KG1 (cell line): Measurements from ENCODE around the gene PGC.

Experiments
- DNase-seq: peaks from one replicate; lab custom pipeline; 2025; lab: John Stamatoyannopoulos, UW

PGC gene

DNA sequence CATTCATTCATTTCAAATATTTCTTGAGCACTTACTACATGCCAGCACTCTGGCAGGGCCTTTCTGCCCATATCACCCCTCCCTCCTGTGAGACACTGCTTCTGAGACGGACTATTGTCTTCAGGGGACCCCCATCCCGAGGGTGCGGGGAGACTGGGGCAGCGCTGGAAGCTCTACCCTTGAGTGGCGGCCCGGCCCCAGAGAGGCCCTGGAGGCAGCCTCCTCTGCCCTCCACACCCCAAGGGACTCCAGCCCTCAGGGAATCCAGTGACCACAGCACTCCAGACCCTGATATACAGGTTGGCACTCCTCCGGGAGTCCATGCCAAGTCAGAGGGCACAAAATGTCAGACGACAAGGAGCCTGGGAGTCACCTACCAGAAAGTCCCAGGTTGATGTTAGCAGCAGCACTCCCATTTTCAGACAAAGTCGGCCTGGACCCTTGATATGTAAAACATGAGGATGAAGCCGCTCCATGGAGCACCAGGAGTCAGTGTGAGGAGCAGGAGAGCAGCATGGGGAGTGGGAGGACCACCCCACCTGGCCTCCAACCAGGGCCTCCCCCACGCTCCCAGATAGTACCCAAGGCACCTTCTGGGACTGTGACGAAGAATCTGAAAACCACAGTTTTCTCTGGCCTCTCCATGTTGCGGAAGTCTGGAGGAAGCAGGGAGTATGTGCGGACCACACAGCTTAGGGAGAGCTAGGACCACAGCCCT is 32.5 kb downstream of the PGC start:
- DNase-seq = no peak

DNA sequence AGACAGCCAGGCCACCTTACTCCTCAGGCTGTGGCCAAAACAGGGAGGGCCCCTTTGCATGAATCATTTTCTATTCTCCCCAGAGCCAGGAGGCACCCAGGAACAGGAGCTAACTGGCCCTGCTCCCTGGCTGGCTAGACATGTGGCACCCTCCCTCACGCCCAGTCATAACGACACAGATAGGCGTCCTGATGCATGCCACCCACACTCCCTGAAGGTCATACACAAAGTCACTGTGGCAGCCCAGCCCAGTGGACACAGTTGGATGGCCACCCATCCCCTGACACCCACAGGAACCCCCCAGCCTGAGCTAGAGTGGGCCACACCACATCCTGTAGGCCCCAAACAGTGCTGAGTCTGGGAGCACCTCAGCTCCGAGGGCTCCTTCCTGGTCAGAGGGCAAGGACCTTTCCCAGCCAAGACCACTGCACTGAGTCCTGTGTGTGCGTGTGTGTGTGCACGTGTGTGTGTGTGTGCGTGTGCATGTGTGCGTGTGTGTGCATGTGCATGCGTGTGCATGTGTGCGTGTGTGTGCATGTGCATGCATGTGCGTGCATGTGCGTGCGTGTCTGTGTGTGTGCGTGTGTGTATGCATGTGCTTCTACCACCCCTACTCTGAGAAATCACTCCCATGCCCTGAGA is 33.4 kb downstream of the PGC start:
- no peak for DNase-seq

DNA sequence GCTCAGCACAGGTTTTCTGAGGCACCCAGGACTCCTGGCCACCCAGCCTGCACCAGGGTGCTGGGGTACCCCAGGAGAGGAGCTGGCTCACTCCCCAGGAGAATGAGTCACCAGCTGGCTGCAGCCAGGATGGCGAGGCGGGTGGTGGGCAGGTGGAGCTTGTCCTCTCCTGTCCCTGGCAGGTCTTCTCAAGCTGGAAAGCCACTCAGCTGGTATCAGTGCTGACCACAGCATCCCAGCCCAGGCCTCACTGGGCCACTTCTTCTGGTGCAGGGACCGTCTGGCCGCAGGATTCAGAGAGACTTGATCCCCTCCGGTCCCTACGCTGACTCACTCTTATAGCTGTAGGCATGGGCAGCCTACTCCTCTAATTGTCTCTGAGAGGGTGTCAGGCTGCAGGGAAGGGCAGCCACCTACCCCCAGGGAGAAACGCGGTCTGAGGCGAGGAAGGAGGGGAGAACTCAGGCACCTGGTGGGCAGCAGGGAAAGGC is 34.0 kb downstream of the PGC start:
- DNase-seq = no peak

DNA sequence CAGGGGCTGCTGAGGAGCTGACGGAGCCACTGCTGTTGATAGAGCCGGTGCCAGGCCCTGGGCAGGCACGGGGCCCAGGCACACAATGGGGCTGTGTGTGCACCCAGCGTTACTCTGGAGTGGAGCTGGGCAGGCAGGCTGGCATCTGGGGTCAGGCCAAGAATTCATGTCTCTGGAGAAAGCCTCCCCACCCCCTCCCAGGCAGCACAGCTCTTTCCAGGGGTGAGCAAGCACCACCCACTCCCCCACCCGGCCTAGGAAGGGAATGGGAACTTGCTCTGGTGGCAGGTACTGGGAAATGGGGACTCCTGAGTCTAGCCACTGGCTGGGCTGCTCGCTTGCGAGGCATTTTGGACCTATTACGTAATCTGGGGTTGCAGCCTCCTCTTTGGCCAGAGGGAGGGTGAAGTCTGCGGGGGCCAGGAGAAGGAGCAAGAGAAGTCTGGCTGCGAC is 34.5 kb downstream of the PGC start:
- DNase-seq = no peak

DNA sequence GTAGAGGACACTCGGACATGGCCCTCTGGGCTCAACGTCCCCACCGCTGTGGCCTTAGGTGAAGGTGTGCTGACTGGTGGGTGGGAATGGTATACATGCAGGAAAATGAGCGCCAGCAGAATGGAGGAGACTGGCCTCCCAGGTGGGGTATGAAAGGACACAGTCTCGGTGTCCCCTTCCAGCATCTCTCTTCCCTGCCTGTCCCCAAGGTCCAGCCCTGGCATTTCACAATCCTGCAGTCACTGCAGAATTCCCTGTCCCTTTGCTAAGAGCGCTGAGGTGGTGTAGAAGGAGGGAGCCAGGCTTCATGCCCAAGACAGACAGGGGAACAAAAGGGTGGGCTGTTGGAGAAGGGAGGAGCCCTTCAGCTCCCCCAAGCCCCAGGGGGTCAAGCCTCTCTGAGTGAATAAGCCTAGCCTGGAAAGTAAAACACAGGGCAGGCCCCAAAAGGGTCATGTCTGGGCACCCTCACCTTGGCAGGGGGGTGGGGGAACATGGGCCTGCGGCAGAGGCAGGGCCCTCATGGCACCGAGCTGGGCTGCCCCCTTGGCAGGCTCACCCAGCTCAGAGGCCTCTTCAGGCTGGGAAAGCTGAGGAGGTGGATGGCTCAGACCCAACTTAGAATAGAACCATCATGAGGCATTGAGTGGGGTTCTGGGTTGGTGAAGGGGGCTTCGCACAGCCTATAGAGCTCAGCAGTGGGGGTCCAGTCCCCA is 35.7 kb downstream of the PGC start:
- DNase-seq = no peak

DNA sequence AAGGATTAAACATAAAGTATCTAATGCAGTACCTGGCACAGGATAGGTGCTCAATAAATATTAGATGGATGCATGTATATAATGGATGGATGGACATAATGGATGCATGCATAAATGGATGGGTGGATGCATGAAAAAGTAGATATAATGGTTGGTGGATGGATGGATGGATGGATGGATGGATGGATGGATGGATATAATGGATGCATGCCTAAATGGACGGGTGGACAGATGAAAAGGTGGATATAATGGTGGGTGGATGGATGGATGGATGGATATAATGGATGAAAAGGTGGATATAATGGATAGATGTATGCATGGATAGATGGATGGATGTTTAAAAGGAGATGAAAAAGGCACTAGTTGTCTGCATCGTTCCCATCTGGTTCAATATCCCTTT is 37.8 kb downstream of the PGC start:
- no peak for DNase-seq

DNA sequence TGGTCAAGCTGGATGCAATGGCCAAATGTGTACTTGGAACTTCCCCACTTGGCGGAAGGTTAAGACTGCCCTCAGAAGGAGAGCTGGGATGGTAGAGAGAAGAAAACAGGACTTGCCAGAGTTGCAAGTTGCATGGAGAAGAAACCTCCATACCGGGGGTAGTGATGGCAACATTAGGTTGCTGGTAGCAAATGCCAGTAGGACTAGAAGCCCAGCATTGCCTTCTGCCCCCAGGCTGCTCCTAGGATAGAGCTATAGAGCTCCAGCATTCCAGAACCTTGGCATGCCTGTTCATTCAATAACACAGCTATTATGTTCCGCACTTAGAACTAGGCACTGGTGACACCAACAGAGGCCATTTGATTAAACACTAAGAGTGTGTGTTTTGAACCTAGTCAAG is 38.3 kb downstream of the PGC start:
- DNase-seq = no peak

DNA sequence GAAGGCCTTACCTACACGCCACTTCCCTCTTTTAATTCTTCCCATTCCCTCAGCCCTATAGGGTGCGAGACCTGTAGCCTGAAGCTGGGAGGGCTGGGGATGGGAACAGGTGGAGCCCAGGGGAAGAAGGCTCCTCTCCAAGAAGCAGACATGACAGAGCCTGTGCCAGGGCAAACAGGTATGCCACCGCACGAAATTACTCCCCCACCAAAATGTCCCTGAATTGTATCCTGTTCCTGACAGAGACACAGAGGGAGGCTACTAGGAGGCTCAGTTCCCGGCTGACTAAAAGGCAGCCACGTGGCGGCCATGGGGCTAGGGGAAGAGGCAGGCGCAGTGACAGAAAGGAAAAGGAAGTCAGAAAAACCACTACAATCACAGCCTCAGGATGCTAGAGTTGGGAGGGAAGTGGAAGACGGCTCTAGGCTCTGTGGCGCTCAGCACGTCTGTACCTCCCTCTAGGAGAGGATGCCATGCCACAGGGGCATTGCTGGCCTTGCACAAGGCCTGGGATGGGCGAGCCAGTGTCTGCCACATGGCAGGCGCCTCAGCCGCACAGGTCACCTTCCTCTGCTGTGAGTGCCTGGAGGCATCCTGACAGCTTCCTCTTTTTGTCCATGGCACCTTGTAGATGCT is 39.5 kb downstream of the PGC start:
- peak; percentile 40 for DNase-seq

DNA sequence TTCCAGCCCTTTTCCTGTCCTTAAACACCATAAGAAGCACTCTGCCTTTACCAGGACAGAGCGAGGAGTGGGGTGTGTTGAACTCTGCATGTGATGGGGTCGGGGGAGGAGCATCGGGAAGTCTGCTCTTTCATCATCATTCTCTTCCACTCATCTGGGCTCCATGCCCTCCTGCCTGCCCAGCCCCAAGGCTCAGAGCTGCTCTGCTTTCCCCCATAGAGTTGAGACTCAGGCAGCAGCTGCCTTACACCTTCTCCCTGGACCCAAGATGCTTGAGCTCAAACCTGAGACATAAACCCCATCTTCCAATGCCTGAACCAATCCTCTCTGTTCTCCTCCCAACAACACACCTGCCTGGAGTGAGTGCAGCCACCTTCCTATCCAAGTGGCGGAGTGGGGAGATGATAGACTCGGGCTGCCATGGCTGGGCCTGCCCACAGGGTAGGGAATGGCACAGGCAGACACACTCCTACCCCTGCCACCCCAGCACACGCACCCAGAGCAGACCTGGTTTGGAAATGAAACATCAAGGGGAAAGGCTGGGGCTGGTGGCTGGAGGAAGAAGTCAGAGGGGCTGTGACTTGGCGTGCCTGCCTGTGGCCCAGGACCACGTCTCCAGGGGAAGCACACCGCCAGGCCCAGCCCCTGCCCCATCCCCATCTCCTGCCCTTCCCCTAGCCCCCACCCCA is 40.2 kb downstream of the PGC start:
- no peak for DNase-seq

DNA sequence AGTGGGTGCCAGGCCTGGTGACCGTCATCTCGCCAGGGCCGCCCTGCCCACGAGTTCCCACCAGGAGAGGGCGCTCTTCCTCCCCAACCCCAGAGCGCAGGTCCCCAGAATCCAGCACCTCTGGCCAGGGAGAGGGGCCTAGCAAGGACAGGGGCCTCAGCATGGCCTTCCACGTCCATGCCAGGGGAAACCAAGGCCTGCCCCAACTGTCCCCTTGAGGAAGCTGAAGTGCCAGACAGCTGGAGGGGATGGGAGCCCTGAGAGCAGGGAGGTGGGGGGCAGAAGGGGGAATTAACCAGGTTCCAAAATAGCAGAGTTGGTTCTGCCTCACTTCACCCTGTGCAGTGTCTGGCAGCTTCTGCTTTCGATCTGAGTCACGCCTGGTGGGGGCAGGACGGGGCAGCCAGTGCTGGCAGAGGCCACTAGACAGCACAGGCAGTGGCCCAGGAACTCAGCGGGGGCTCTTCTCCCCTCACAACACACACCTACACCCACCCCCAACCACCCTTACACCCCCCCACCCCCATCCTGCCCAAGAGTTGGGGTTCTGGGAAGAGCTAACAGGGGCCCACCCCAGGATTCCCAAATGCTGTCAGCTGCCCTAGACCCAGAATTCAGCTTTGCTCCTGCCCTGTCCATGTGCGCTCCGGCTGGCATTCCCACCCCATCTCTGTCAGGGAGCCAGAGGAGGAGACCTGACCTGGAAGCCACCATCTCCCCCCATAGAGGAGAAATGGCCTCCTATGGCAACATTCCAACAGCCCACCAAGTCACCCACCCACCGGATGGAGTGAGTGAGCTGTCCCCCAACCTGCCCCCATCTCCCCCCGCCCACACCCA is 41.0 kb downstream of the PGC start:
- no peak for DNase-seq

DNA sequence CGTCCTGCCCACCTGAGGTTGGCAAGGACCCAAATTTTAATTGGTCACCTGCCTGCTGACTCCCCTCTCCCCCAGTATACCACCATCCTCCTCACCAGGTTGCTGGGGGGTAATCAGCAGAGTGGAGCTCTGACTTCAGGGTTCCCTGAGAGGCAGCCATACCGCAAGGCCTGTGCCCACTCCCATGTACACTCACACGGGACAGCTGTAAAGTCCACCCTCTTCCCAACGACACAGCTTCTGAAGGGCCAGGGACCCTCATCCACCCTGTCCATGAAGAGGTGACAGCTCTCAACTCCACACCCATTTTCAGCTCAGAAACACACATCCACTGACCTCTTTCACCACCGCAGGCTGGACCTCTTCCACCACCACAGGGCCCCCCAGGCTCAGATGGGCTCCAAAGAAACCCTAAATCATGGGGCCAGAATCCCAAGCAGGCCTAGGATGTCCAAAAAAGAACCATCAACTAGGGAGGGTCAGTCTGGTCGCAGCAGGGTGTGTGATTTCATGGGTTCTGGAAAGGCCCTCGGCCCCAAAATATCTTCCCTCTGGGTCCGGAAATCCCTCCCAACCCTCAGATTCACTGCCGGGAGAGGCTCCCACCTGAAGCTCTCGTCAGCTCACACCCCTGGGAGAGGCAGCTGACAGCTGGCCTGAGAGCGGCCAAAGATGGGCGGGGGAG is 41.7 kb downstream of the PGC start:
- DNase-seq = no peak

DNA sequence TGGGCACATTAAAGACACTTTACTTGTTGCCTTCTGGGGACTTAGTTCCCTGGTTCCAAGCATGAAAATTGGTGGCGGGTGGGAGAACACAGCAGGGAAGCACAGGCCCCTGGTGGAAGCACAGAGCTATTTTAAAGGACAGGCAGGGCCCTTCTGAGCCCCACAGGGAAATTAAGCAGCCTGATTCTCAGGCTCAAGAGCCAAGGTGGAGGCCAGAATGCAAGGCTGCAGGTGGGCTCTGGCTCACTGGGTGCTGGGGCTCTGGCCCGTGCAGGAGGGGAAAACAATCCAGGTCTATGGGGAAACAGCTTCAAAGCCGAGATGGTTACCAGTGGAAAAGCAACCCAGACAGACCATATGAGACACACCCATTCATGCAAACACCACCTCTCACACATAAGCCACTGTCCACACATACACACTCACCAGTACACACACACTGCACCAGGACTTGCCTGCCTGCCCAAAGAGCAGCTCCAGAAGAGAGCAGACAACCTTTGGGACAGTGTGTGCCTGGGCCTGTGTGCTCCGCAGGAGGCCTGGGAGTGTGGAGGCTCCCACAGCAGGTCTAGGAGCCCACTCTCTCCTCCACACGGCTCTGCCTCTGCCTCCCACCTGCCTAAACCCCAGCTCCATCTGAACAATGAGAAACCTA is 42.4 kb downstream of the PGC start:
- DNase-seq = no peak

DNA sequence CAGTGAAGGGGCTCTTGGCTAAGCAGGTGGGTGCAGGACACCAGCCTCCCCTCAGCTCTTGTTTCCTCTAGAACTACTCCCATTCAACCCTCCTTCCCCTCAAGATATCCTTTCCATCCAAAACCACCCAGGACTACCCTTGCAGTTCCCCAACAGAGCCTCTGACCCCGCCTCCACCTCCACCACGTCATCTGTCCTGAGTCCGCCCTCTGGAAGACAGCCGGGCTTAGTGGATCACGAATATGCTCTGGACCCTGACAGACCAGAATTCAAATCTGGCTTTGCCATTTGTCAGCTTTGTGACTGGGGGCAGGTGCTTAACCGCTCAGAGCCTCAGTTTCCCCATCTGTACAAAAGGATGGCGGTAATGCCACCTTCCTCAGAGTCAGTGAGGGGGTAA is 43.2 kb downstream of the PGC start:
- DNase-seq = no peak

DNA sequence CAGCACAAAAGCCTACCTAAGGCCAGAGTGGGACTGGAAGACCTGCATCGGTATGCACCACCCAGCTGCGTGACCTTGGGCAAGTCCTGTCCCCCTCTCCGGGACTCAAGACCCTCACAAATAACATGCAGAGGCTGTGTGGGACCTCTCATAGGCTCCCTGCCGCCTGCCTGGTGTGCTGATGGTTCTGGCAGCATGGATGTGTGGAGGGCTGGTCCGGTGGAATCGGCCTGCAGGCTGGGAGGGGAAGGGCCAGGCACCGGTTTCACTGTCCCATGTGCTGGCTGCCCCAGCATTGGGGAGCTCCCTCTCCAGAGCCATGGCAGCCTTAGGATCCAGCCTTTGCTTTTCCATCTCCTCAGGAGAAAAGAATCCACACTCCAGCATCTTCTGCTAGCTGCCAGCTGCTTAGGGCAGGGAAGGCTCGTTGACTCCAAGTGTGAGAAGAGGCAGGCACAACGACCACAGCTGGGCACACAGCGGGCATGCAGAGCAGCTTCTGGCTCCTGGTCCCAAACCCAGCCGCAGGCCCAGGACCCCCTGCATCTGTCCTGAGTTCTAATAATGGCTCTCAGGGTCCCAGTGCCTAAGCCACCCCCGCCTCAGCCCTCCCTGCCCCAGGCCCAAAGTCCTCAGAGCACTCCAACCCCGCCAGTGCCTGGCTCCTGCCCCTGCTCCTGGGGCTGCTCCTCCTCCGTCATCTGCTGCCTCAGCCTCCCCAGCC is 44.3 kb downstream of the PGC start:
- no peak for DNase-seq

DNA sequence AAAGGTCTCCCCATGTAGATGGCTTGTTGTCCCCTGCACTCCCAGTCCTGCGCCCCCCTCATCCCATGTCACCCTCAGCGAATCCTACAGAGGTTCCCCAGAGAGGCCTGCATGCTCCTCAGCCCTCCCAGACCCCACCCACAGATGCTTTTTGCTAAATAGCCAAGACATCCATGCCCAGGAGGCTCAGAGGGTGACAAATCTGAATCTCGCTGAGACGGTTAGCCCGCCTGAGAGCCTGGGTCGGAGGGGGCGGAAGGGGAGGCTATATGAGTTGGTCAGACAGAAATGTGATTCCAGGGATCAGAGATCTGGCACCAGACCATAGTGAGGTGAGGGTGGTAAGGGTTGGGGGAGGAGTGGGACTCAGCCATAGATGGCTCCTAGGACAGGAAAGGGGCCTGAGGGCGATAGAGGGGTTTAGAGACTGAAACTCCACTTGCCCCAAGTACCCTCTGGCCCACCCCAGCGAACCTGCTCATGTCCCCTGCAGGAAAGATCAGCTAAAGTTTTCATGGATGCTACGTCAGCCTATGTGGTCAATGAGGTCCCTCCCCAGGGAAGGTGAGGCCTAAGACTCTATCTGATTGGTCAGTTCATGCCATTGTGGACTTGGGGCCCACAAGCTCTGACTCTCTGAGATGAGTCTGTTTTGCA is 45.0 kb downstream of the PGC start:
- no peak for DNase-seq

DNA sequence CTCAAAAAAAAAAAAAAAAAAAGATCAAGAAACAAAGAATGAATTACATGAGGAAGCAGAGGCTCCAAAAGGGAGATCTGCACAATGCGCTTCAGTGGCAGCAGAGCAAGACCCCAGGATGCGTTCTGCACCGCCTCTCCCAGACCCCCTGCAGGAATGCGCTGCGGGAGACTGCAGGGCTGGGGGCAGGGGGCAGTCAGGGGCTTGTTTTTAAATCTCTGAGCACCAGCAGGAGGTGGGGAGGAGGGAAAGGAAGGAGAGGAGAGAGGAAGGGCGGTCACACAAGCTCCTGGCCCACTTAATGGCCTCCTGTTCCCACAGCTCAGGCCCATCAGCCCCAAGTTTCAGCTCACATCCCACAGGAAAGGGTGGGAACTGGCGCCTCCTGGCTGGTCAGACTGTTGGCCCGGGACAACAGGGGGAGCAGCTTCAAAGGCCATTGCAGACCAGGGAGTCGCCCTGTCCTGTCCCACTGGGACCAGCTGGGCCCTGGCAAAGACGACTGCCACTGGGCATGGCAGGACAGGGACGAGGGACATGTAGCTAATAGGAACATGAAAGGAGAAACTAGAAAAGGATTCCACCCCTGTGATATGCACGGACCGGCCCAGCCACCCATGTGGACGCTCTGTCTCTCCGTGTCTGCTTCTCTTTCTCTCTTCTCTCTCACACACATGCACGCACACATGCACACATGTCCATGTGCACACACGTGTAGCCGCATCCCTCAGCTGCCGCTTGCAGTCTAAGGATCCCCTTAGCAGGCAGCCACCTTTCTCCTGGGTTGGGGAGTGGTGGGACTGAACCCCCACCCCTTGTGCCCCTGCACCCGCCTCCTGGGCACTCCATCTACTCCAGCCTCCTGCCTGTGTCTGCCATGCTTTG is 46.5 kb downstream of the PGC start:
- no peak for DNase-seq

DNA sequence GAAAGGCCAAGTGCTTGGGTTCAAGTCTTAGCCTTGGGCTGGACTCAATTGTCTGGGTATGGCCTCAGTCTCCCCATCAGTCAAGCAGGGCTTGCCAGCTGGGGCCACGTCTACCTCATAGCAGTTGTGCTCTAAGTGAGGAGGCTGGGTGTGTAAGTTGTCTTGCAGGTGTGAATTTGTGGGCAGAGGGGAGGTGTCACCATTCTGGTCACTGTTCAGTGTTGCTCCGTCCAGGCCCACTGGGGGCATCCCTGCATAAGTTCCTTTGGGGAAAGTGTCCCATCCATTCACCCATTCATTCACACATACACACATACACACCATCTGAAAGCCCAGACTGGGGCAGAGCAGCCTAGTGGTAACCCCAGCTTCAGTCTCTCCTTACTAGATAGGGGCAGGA is 48.1 kb downstream of the PGC start:
- no peak for DNase-seq
